Upper lobe of left lung (tissue), 4 donors: ENCODE measurements around the gene DARS2.

ENCODE experiments used
- POLR2A ChIP-seq, 4 donors: fragments of 450-650 bp; IDR thresholded peaks; one replicate each; pipeline ENCODE4 v1.5.1; 2016 to 2017; ENCODE audit warnings: antibody characterized with exemption in 4 of 4, mild to moderate bottlenecking in 2 of 4
- POLR2AphosphoS5 ChIP-seq, 2 donors: sonication (generic); formaldehyde crosslinking; IDR thresholded peaks; one replicate each; pipeline ENCODE4 v1.5.1; 2017; ENCODE audit warnings: antibody characterized with exemption in 2 of 2
- TF ChIP-seq, protein P1 (sequence below), 6 experiments: fragments of 450-650 bp in 4 of 6; fragments of 200-600 bp in 2 of 6; sonication (generic) in 2 of 6; IDR thresholded peaks; one replicate each; pipeline ENCODE4 v1.5.1; 2016 to 2019; ENCODE audit warnings: antibody characterized with exemption in 6 of 6

DNA sequence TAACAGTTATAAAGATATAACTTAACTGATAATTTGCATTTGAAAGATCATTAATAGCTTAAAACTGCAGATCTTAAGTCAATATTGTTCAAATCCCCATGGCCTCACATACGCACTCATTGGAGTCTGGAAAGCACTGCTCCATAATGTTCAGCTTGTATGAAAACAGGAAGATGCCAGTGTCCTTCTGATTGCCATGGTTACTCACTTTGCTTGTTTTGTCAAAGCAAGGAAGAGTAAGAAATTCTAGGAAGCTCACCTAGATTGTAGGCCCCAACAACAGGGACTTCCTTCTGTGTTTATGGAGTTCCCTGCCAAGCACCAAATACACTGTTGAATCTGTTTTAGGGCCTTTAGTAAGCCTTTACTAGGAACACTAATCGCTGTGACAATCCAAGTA is 32.4 kb downstream of the DARS2 start:
- TF ChIP-seq POLR2AphosphoS5 (IDR thresholded peaks at IDR 0.05) (no peak), POLR2A (IDR thresholded peaks at IDR 0.05) (no peak)
- TF ChIP-seq, protein P1, sequence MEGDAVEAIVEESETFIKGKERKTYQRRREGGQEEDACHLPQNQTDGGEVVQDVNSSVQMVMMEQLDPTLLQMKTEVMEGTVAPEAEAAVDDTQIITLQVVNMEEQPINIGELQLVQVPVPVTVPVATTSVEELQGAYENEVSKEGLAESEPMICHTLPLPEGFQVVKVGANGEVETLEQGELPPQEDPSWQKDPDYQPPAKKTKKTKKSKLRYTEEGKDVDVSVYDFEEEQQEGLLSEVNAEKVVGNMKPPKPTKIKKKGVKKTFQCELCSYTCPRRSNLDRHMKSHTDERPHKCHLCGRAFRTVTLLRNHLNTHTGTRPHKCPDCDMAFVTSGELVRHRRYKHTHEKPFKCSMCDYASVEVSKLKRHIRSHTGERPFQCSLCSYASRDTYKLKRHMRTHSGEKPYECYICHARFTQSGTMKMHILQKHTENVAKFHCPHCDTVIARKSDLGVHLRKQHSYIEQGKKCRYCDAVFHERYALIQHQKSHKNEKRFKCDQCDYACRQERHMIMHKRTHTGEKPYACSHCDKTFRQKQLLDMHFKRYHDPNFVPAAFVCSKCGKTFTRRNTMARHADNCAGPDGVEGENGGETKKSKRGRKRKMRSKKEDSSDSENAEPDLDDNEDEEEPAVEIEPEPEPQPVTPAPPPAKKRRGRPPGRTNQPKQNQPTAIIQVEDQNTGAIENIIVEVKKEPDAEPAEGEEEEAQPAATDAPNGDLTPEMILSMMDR (IDR thresholded peaks at IDR 0.05), result no peak
